ENCODE measurements around the gene DDN.

- TF ChIP-seq CTCF (IDR thresholded peaks at IDR 0.05) (no peak), POLR2A (IDR thresholded peaks at IDR 0.05) (no peak)
Measured at GRCh38 chr12:48985901-48986300, 13.3 kb downstream of the DDN start.
